ENCODE results near the gene FCN2.

FCN2 gene

GRCh38 chr9:134891053-134891452 lies 10.4 kb downstream of the FCN2 start:
- H3K27me3 ChIP-seq (ENCODE audit: insufficient read depth, low read length) = peaks cover 9% of the 10 kb centered on the region
- no peaks in the 10 kb centered on the region for H3K36me3 ChIP-seq (ENCODE audit: insufficient read depth, low read length)
- no peak overlapping the region for H2AFZ ChIP-seq (ENCODE audit: low read depth, low read length)
- no peak overlapping the region for H3K4me3 ChIP-seq (ENCODE audit: low read length)
- no peaks in the 10 kb centered on the region for H3K4me1 ChIP-seq (ENCODE audit: insufficient read depth, low read length)
- no peaks in the 10 kb centered on the region for H3K9me3 ChIP-seq (ENCODE audit: low read length)

DNA sequence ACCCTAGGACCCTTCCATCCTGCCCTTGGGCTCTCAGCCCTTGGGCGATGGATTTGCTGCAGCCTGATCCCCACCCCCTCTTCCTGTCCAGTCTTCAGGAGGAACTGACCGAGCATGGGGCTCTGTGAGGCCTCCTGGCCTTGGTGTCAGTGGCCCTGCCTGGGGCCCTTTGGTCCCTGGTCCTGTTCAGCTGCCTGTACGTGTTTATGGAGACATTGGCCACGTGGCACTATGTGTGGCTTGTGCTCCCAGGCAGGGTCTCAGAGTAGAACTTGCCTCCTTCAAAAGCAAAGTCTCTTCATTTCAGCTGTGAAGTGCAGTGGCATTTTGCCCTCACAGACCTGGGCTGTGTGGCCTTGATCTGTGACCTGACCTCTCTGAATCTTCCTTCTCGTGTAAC lies 11.1 kb downstream of the FCN2 start:
- Histone ChIP-seq H3K36me3 (ENCODE audit: insufficient read depth, low read length) (no peaks in the 10 kb centered on the region), H3K4me1 (ENCODE audit: insufficient read depth, low read length) (no peaks in the 10 kb centered on the region), H2AFZ (ENCODE audit: low read depth, low read length) (no peak overlapping the region), H3K27me3 (ENCODE audit: insufficient read depth, low read length) (peaks cover 9% of the 10 kb centered on the region), H3K9me3 (ENCODE audit: low read length) (no peaks in the 10 kb centered on the region), H3K4me3 (ENCODE audit: low read length) (no peak overlapping the region)

DNA sequence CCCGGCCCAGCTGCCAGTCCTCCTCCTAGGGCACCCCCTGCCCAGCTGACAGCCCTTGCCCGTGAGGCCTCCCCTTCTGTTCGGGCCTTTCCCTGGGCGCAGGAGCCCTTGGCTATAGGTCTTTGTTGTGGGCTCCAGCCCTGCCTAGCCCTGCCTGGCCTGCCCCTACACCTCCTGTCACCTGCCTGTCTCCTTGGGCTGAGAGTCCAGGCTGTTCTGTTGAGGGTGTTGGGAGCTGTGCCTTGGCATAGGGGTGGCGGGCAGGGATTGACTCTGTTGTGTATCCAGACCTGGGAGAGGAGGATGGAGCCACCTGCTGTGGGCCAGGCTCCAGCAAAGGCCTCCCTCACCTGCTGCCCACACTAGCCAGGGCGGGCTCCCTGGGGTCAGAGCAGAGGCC lies 11.6 kb downstream of the FCN2 start:
- H2AFZ ChIP-seq (ENCODE audit: low read depth, low read length) = no peak overlapping the region
- H3K9me3 ChIP-seq (ENCODE audit: low read length) = no peaks in the 10 kb centered on the region
- H3K36me3 ChIP-seq (ENCODE audit: insufficient read depth, low read length) = no peaks in the 10 kb centered on the region
- no peaks in the 10 kb centered on the region for H3K4me1 ChIP-seq (ENCODE audit: insufficient read depth, low read length)
- H3K4me3 ChIP-seq (ENCODE audit: low read length) = no peak overlapping the region
- H3K27me3 ChIP-seq (ENCODE audit: insufficient read depth, low read length) = peaks cover 9% of the 10 kb centered on the region

DNA sequence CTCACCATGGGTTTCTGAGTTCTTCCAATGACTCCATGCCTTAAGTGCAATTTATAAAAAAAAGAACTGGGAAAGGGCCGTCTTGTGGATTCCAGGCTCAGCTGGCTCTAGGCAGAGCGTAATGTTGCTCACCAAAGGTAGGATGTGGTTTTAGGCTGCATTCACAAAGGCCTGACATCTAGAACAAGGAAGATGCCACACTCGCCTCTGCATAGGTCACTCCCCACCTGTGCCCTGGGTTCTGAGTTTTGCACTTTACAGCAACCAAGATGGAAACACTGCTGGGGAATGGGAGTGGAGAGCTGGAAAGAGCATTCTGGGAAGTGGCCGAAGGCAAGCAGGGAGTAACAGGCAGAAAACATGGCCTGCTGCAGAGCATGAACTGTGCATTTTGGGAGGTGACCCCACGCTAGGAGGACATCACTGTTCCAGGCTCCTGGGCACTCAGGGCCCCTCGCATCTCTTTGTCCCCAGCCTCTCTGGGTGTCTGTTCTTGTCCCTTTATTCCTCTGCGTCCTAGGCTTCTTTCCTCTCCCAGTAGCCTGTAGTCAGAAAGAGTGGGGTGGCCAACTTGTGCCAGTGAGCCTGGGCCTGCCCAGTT lies 12.3 kb downstream of the FCN2 start:
- no peaks in the 10 kb centered on the region for H3K4me1 ChIP-seq (ENCODE audit: insufficient read depth, low read length)
- no peaks in the 10 kb centered on the region for H3K9me3 ChIP-seq (ENCODE audit: low read length)
- peaks cover 9% of the 10 kb centered on the region for H3K27me3 ChIP-seq (ENCODE audit: insufficient read depth, low read length)
- H2AFZ ChIP-seq (ENCODE audit: low read depth, low read length) = no peak overlapping the region
- H3K36me3 ChIP-seq (ENCODE audit: insufficient read depth, low read length) = no peaks in the 10 kb centered on the region
- H3K4me3 ChIP-seq (ENCODE audit: low read length) = no peak overlapping the region

- H3K4me3 ChIP-seq (ENCODE audit: low read length) = no peak overlapping the region
- no peaks in the 10 kb centered on the region for H3K36me3 ChIP-seq (ENCODE audit: insufficient read depth, low read length)
- no peak overlapping the region for H2AFZ ChIP-seq (ENCODE audit: low read depth, low read length)
- H3K27me3 ChIP-seq (ENCODE audit: insufficient read depth, low read length) = peaks cover 5% of the 10 kb centered on the region
- no peaks in the 10 kb centered on the region for H3K9me3 ChIP-seq (ENCODE audit: low read length)
- no peaks in the 10 kb centered on the region for H3K4me1 ChIP-seq (ENCODE audit: insufficient read depth, low read length)
Measured at GRCh38 chr9:134894136-134894860, 13.7 kb downstream of the FCN2 start.

GRCh38 chr9:134895097-134895496 lies 14.5 kb downstream of the FCN2 start:
- no peaks in the 10 kb centered on the region for H3K9me3 ChIP-seq (ENCODE audit: low read length)
- no peak overlapping the region for H3K4me3 ChIP-seq (ENCODE audit: low read length)
- H3K36me3 ChIP-seq (ENCODE audit: insufficient read depth, low read length) = no peaks in the 10 kb centered on the region
- no peaks in the 10 kb centered on the region for H3K4me1 ChIP-seq (ENCODE audit: insufficient read depth, low read length)
- peaks cover 5% of the 10 kb centered on the region for H3K27me3 ChIP-seq (ENCODE audit: insufficient read depth, low read length)
- no peak overlapping the region for H2AFZ ChIP-seq (ENCODE audit: low read depth, low read length)

DNA sequence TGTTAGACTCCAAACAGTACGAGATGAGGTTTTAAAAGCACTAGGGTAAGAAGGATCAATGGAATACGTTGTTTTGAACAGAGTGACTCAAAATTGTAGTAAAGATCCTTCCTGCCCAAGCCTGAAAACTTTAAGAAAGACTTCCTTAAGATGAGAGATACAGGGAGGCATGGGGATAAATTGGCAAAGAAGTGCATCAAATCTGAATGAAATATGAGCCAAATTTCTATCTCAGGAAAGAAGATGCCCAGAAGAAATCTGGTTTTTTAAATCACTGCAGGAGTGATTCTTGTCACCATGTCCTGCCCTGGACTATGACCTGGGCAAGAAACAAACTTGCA lies 14.9 kb downstream of the FCN2 start:
- Histone ChIP-seq H3K9me3 (ENCODE audit: low read length) (no peaks in the 10 kb centered on the region), H3K27me3 (ENCODE audit: insufficient read depth, low read length) (peaks cover 5% of the 10 kb centered on the region), H3K4me1 (ENCODE audit: insufficient read depth, low read length) (no peaks in the 10 kb centered on the region), H3K4me3 (ENCODE audit: low read length) (no peak overlapping the region), H2AFZ (ENCODE audit: low read depth, low read length) (no peak overlapping the region), H3K36me3 (ENCODE audit: insufficient read depth, low read length) (no peaks in the 10 kb centered on the region)

GRCh38 chr9:134895908-134896833 lies 15.6 kb downstream of the FCN2 start:
- Histone ChIP-seq H3K36me3 (ENCODE audit: insufficient read depth, low read length) (no peaks in the 10 kb centered on the region), H3K27me3 (ENCODE audit: insufficient read depth, low read length) (peaks cover 5% of the 10 kb centered on the region), H3K4me1 (ENCODE audit: insufficient read depth, low read length) (no peaks in the 10 kb centered on the region), H3K9me3 (ENCODE audit: low read length) (no peaks in the 10 kb centered on the region), H2AFZ (ENCODE audit: low read depth, low read length) (no peak overlapping the region), H3K4me3 (ENCODE audit: low read length) (no peak overlapping the region)

- Histone ChIP-seq H3K27me3 (ENCODE audit: insufficient read depth, low read length) (peaks cover under 1% of the 10 kb centered on the region), H3K36me3 (ENCODE audit: insufficient read depth, low read length) (no peaks in the 10 kb centered on the region), H2AFZ (ENCODE audit: low read depth, low read length) (no peak overlapping the region), H3K9me3 (ENCODE audit: low read length) (no peaks in the 10 kb centered on the region), H3K4me1 (ENCODE audit: insufficient read depth, low read length) (no peaks in the 10 kb centered on the region), H3K4me3 (ENCODE audit: low read length) (no peak overlapping the region)
Measured at GRCh38 chr9:134896834-134897583, 16.4 kb downstream of the FCN2 start.

- Histone ChIP-seq H3K4me3 (ENCODE audit: low read length) (no peak overlapping the region), H3K27me3 (ENCODE audit: insufficient read depth, low read length) (no peaks in the 10 kb centered on the region), H3K4me1 (ENCODE audit: insufficient read depth, low read length) (no peaks in the 10 kb centered on the region), H3K36me3 (ENCODE audit: insufficient read depth, low read length) (no peaks in the 10 kb centered on the region), H3K9me3 (ENCODE audit: low read length) (no peaks in the 10 kb centered on the region), H2AFZ (ENCODE audit: low read depth, low read length) (no peak overlapping the region)
Measured at GRCh38 chr9:134897584-134898170, 17.1 kb downstream of the FCN2 start.

DNA sequence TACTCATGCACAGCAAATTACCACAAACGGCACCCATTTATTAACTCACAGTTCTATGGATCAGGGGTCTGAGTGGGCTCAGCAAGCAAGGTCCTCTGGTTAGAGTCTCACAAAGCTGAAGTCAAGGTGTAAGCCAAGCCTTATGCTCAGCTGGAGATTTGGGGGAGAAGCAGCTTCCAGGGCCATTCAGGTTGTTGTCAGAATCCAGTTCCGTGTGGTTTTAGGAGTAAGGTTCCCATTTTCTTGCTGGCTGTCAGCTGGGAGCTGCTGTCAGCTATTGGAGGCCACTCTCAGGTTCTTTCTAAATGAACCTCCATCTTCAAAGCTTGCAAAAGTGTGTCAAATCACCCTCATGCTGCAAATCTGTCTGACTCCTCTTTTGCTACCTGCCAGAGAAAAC lies 17.7 kb downstream of the FCN2 start:
- Histone ChIP-seq H2AFZ (ENCODE audit: low read depth, low read length) (no peak overlapping the region), H3K36me3 (ENCODE audit: insufficient read depth, low read length) (no peaks in the 10 kb centered on the region), H3K9me3 (ENCODE audit: low read length) (no peaks in the 10 kb centered on the region), H3K27me3 (ENCODE audit: insufficient read depth, low read length) (no peaks in the 10 kb centered on the region), H3K4me1 (ENCODE audit: insufficient read depth, low read length) (no peaks in the 10 kb centered on the region), H3K4me3 (ENCODE audit: low read length) (no peak overlapping the region)

DNA sequence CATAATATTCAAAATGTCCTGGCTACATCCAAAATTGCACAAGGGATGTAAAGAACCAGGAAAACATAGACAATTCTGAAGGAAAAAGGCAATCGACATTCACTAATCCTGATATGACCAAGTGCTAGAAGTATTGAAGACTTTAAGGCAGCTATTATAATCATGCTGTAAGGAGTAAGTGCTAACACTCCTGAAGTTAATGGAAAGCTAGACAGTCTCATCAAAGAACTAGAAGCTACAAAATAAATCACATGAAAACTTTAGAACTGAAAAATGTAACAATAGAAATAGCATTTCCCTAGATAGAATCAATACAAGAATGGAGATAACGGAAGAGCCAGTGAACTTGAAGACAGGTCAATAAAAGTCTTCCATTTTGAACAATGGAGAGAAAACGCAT lies 18.6 kb downstream of the FCN2 start:
- no peak overlapping the region for H3K4me3 ChIP-seq (ENCODE audit: low read length)
- H3K27me3 ChIP-seq (ENCODE audit: insufficient read depth, low read length) = no peaks in the 10 kb centered on the region
- no peak overlapping the region for H2AFZ ChIP-seq (ENCODE audit: low read depth, low read length)
- no peaks in the 10 kb centered on the region for H3K36me3 ChIP-seq (ENCODE audit: insufficient read depth, low read length)
- H3K4me1 ChIP-seq (ENCODE audit: insufficient read depth, low read length) = no peaks in the 10 kb centered on the region
- H3K9me3 ChIP-seq (ENCODE audit: low read length) = no peaks in the 10 kb centered on the region

Data from neuron (in vitro differentiated cells).